HepG2 (cell line): Measurements from ENCODE around the gene CFTR.

ENCODE experiments used
- EP300 ChIP-seq, 3 experiments: sonication (generic) in 1 of 3; formaldehyde crosslinking in 1 of 3; IDR thresholded peaks; 2 replicates each; pipeline versions ENCODE4 v1.5.1 to v1.6.1; 2011 to 2020; ENCODE audit warnings: low read depth in 2 of 3, low read length in 2 of 3, borderline replicate concordance in 1 of 3, improper control_type of control experiment in 1 of 3, mild to moderate bottlenecking in 1 of 3, missing genetic modification reagents in 1 of 3, moderate library complexity in 1 of 3
- HNRNPUL1 ChIP-seq: fragments of 200-400 bp; formaldehyde crosslinking; IDR thresholded peaks from 2 replicates; pipeline ENCODE4 v1.6.1; 2017; ENCODE audit warnings: low read depth, mild to moderate bottlenecking, low read length, moderate library complexity
- KAT7 ChIP-seq: IDR thresholded peaks from 2 replicates; pipeline ENCODE4 v1.6.1; 2018; ENCODE audit warnings: borderline replicate concordance, missing compliant biosample characterization
- MZF1 ChIP-seq: sonication (generic); formaldehyde crosslinking; IDR thresholded peaks from 2 replicates; pipeline ENCODE4 v1.8.1; 2023; ENCODE audit warnings: mild to moderate bottlenecking, missing genetic modification reagents, borderline replicate concordance
- RAD21 ChIP-seq: fragments of 450-650 bp; formaldehyde crosslinking; IDR thresholded peaks from 2 replicates; pipeline ENCODE4 v1.5.0; 2020; ENCODE audit warnings: mild to moderate bottlenecking
- SIN3A ChIP-seq: IDR thresholded peaks from 2 replicates; pipeline ENCODE4 v1.6.1; 2011; ENCODE audit warnings: low read depth, mild to moderate bottlenecking, control low read depth, low read length, borderline replicate concordance
- ZFYVE20 ChIP-seq: sonication (generic); formaldehyde crosslinking; IDR thresholded peaks from 2 replicates; pipeline ENCODE4 v1.8.0; 2023; ENCODE audit warnings: low read depth, mild to moderate bottlenecking, moderate library complexity, missing genetic modification reagents, borderline replicate concordance
- ZNF34 ChIP-seq: sonication (generic); formaldehyde crosslinking; IDR thresholded peaks from 2 replicates; pipeline ENCODE4 v1.4.0; 2020; ENCODE audit warnings: mild to moderate bottlenecking, missing genetic modification reagents, borderline replicate concordance
- TF ChIP-seq, protein P1 (sequence below): conservative IDR thresholded peaks from 2 replicates; pipeline ENCODE4 v1.6.1; 2018; ENCODE audit warnings: missing genetic modification reagents

DNA sequence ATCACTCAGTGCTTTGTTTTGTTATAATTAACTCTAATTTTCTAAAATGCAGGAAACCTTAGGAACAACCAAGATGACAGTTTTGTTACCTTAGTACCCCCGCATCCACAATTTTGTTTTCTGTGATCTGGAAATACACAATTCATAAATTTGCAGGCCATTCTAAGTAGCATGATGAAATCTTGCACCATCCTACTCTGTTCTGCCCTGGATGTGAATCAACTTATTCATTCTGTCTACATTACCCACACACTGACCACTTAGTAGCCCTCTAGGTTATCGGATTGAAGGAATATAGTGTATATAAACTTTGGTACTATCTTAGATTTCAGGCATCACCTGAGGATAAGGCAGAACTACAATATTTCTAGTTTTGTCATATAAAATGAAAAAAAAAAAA, 237.5 kb downstream of the CFTR start:
- no peak for TF ChIP-seq ZNF34 (CRISPR knock-in tag)
- no peak for TF ChIP-seq KAT7 (CRISPR knock-in tag)
- TF ChIP-seq SIN3A = no peak
- no peak for TF ChIP-seq EP300 (IDR thresholded peaks at IDR 0.05; ENCODE audit: low read depth in 2 of 2, low read length in 2 of 2)
- TF ChIP-seq EP300 (CRISPR knock-in tag; IDR thresholded peaks at IDR 0.05; ENCODE audit: borderline replicate concordance) = no peak
- no peak for TF ChIP-seq HNRNPUL1
- no peak for TF ChIP-seq ZFYVE20 (CRISPR knock-in tag)
- no peak for TF ChIP-seq RAD21 (CRISPR knock-in tag)
- TF ChIP-seq, protein P1, sequence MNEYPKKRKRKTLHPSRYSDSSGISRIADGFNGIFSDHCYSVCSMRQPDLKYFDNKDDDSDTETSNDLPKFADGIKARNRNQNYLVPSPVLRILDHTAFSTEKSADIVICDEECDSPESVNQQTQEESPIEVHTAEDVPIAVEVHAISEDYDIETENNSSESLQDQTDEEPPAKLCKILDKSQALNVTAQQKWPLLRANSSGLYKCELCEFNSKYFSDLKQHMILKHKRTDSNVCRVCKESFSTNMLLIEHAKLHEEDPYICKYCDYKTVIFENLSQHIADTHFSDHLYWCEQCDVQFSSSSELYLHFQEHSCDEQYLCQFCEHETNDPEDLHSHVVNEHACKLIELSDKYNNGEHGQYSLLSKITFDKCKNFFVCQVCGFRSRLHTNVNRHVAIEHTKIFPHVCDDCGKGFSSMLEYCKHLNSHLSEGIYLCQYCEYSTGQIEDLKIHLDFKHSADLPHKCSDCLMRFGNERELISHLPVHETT (CRISPR knock-in tag) = no peak
- no peak for TF ChIP-seq MZF1 (CRISPR knock-in tag)
